ENCODE results near the gene HS3ST3B1. TPM values are rescaled to one million over a fixed set of nuclear protein-coding genes. Genes with fewer than 3 reads are reported as not detected.

HS3ST3B1 gene
- total and polyA plus RNA-seq, 8 donors: 1.9 to 6.7 (median 2.6) TPM

DNA sequence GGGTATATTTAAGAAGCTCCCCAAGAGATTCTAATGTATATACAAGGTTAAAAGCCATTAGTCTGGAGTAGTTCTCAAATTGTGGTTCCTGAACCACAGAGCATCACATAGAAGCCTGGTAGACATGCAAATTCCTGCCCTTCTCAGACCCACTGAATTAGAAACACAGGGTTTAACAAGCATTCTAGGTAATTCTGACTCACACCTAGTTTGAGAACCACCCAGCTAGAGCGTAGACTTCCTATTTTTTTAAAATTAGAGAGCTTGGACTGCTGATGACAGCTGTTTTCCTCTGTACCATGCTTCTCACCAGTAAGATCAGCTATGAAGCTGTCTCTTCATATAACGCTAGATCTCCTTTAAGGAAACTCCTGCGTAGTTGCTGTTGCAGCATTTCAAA, 50.6 kb downstream of the HS3ST3B1 start:
- Histone ChIP-seq H3K4me3 (no peak overlapping the region), H3K4me1 (peaks cover 0 to 14% of the 10 kb centered on the region in 2 donors), H3K9me3 (no peaks in the 10 kb centered on the region), H3K27ac (peak overlapping the region in 1 of 2 donors; percentile 73), H3K27me3 (no peaks in the 10 kb centered on the region), H3K36me3 (peaks cover 0 to 8% of the 10 kb centered on the region in 2 donors)
- intact Hi-C loops (cut with DNase I): no loop called here
- DNase-seq (no peak), ATAC-seq (peak; percentile 73)
- TF ChIP-seq, protein P1, sequence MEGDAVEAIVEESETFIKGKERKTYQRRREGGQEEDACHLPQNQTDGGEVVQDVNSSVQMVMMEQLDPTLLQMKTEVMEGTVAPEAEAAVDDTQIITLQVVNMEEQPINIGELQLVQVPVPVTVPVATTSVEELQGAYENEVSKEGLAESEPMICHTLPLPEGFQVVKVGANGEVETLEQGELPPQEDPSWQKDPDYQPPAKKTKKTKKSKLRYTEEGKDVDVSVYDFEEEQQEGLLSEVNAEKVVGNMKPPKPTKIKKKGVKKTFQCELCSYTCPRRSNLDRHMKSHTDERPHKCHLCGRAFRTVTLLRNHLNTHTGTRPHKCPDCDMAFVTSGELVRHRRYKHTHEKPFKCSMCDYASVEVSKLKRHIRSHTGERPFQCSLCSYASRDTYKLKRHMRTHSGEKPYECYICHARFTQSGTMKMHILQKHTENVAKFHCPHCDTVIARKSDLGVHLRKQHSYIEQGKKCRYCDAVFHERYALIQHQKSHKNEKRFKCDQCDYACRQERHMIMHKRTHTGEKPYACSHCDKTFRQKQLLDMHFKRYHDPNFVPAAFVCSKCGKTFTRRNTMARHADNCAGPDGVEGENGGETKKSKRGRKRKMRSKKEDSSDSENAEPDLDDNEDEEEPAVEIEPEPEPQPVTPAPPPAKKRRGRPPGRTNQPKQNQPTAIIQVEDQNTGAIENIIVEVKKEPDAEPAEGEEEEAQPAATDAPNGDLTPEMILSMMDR (IDR thresholded peaks at IDR 0.05): no peak

DNA sequence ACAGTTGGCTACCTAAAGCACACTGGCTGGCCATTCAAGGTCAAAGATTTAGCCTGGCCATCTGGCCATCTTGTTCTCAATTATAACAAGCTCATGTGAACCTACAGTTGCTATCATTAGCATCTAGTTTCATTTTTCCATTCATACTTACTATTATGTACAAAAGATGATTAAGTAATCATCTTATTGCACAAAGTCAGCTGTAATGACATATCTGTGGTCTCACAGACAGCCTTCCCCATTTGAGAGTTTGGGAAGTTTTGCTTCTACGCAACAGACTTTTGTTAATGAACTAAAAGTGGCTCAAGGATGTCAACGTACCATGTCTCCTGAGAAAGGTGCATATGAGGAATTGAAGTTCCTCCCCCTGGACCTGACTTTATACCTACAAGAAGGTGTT, 51.3 kb downstream of the HS3ST3B1 start:
- peak; percentile 64 for ATAC-seq
- H3K27me3 ChIP-seq: no peaks in the 10 kb centered on the region
- DNase-seq: no peak
- TF ChIP-seq, protein P1 (IDR thresholded peaks at IDR 0.05): no peak
- peaks cover 0 to 14% of the 10 kb centered on the region in 2 donors for H3K4me1 ChIP-seq
- peak overlapping the region in 1 of 2 donors; percentile 73 for H3K27ac ChIP-seq
- peaks cover 0 to 4% of the 10 kb centered on the region in 2 donors for H3K36me3 ChIP-seq
- H3K9me3 ChIP-seq: no peaks in the 10 kb centered on the region
- no peak overlapping the region for H3K4me3 ChIP-seq
- intact Hi-C loops (cut with DNase I): no loop called here

DNA sequence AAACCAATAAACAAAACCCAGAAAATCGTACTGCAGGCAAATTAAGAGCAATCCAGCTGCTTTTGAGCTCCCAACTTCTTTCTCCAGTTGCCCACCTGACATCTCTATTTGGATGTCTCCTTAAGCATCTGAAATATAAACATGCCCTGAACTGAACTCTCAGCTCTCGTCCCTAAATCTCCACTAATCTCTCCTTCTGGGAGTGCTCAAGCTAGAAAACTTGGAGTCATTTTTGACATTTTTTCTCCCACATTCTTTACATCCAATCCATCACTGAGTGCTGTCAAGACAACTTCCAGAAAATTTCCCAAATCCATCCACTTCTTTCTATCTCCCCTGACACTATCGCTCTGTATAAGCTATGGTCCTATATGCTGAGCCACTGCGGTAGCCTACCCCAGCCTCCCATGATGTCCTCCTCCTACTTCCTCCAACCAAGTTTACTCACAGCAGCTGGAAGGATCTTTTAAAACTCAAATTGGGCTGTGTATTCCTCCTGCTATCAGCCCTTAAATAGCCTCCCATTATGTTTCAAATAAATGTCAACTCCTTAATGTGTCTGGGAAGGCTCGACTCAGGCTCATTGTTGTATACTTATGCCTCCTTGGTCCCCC, 53.1 kb downstream of the HS3ST3B1 start:
- Histone ChIP-seq H3K4me3 (no peak overlapping the region), H3K27ac (no peak overlapping the region), H3K36me3 (peaks cover 0 to 4% of the 10 kb centered on the region in 2 donors), H3K4me1 (peaks cover 0 to 18% of the 10 kb centered on the region in 2 donors), H3K9me3 (no peaks in the 10 kb centered on the region), H3K27me3 (no peaks in the 10 kb centered on the region)
- intact Hi-C loops (cut with DNase I): no loop called here
- no peak for DNase-seq
- TF ChIP-seq, protein P1 (IDR thresholded peaks at IDR 0.05): no peak
- ATAC-seq: no peak

DNA sequence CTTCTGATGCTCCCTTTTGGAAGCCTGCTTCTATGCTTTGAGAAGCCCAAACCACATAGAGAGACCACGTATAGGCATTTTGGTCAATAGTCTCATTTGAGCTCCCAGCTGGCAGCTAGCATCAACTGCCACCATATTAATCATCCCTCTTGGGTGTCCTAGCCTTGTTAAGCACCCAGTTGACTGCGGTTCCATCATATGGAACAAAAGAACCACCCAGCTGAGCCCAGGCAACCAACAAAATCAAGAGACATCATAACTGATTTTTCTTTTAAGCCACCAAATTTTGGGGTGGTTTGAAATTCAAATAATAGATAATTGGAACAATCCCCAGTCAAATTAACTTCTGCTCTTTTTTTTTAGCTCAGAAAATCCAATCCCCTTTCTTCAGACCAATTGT, 53.9 kb downstream of the HS3ST3B1 start:
- intact Hi-C loops (cut with DNase I): no loop called here

DNA sequence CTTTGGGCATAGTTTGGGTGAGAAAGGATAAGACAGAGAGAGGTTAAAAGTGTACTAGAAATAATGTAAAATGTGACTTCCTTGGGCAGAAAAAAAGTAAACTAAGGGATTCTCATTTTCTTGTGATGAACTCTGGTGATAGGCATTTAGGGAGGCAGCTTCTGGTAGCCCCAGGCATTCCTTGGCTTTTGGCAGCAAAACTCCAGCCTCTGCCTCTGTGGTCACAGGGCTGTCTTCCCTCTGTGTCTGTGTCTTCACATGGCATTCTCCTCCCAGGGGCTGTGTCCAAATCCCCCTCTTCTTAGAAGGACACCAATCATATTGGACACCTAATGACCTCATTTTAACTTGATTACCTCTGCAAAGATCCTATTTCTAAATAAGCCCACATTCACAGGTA, 54.7 kb downstream of the HS3ST3B1 start:
- ATAC-seq: no peak

More for the DNA sequence above, 53.9 kb downstream of the HS3ST3B1 start:
- no peak for DNase-seq
- no peak overlapping the region for H3K27ac ChIP-seq
- H3K36me3 ChIP-seq: peaks cover 0 to under 1% of the 10 kb centered on the region in 2 donors
- no peak overlapping the region for H3K4me3 ChIP-seq
- no peak for ATAC-seq
- TF ChIP-seq, protein P1 (IDR thresholded peaks at IDR 0.05): no peak
- H3K4me1 ChIP-seq: peaks cover 0 to 25% of the 10 kb centered on the region in 2 donors
- no peaks in the 10 kb centered on the region for H3K27me3 ChIP-seq
- no peaks in the 10 kb centered on the region for H3K9me3 ChIP-seq

More for the DNA sequence above, 54.7 kb downstream of the HS3ST3B1 start:
- no peak overlapping the region for H3K27ac ChIP-seq
- H3K4me3 ChIP-seq: no peak overlapping the region
- TF ChIP-seq, protein P1 (IDR thresholded peaks at IDR 0.05): no peak
- no peaks in the 10 kb centered on the region for H3K27me3 ChIP-seq
- H3K9me3 ChIP-seq: no peaks in the 10 kb centered on the region
- no peak for DNase-seq
- H3K36me3 ChIP-seq: no peaks in the 10 kb centered on the region
- intact Hi-C loops (cut with DNase I): no loop called here
- H3K4me1 ChIP-seq: peaks cover 0 to 30% of the 10 kb centered on the region in 2 donors

Measured in left lung (tissue), 10 donors.